HG02981 (cell line): Measurements from ENCODE around the gene BAZ1A.

Experiments used
- ATAC-seq: cut with Tn5 transposase; IDR thresholded peaks from one replicate; pipeline ENCODE4 v1.9.1; 2021; ENCODE audit warnings: mild to moderate bottlenecking, moderate library complexity; ENCODE audit not compliant: unreplicated experiment

BAZ1A gene, protein sequence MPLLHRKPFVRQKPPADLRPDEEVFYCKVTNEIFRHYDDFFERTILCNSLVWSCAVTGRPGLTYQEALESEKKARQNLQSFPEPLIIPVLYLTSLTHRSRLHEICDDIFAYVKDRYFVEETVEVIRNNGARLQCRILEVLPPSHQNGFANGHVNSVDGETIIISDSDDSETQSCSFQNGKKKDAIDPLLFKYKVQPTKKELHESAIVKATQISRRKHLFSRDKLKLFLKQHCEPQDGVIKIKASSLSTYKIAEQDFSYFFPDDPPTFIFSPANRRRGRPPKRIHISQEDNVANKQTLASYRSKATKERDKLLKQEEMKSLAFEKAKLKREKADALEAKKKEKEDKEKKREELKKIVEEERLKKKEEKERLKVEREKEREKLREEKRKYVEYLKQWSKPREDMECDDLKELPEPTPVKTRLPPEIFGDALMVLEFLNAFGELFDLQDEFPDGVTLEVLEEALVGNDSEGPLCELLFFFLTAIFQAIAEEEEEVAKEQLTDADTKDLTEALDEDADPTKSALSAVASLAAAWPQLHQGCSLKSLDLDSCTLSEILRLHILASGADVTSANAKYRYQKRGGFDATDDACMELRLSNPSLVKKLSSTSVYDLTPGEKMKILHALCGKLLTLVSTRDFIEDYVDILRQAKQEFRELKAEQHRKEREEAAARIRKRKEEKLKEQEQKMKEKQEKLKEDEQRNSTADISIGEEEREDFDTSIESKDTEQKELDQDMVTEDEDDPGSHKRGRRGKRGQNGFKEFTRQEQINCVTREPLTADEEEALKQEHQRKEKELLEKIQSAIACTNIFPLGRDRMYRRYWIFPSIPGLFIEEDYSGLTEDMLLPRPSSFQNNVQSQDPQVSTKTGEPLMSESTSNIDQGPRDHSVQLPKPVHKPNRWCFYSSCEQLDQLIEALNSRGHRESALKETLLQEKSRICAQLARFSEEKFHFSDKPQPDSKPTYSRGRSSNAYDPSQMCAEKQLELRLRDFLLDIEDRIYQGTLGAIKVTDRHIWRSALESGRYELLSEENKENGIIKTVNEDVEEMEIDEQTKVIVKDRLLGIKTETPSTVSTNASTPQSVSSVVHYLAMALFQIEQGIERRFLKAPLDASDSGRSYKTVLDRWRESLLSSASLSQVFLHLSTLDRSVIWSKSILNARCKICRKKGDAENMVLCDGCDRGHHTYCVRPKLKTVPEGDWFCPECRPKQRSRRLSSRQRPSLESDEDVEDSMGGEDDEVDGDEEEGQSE (N-terminal part only)

DNA sequence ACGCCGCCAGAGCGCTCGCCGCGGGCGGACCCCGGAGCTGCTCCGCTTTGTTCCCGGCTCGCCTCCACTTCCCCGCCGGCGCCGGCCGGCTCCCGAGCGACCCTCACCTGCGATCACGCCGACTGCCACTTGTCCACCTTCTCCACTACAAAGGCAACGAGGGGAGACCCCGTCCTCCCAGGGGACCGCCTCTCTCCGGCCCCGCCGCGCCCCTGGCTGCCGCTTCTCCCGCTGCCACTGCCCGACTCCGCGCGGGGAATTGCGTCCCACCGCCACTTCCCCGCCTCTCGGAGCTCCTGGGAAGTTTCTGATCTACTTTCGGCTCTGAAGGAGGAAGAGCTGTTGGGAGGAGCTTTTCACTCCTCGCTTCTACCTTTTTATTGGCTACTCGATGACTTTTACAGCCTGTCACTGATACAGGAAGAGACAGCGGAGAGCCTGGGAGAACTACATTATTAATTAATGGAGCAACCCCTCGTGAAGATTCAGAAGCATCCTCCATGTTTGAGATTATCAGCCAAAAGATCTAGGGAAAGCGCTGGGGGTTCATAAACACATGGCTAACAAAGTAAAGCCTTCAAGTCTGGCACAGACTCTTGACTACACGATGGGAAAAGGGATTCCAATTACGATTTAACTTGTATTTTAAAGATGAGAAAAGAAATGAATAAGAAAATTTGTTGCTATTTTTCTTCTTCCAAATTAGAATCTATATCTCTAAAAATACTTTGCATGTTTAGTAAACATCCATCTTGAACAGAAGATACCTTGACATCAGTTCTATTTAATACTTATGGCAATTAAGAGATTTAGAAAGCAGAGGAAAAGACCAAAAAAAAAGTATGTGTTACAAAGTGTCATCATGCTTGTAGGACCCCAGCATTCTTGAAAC, at the start of gene BAZ1A:
Gene BAZ1A, minus strand, starts transcription at position 330 of the 892 bp plus-strand sequence. CDS start 756 bp downstream, outside the sequence.
- ATAC-seq, result peak; percentile 32

- no peak for ATAC-seq
These were observed 45.2 kb upstream of the BAZ1A start for GRCh38 chr14:34920339-34920738.

- ATAC-seq, result no peak
These were observed 38.5 kb upstream of the BAZ1A start for GRCh38 chr14:34913619-34914018.

GRCh38 chr14:34912966-34913365, 37.8 kb upstream of the BAZ1A start:
- ATAC-seq, result no peak

DNA sequence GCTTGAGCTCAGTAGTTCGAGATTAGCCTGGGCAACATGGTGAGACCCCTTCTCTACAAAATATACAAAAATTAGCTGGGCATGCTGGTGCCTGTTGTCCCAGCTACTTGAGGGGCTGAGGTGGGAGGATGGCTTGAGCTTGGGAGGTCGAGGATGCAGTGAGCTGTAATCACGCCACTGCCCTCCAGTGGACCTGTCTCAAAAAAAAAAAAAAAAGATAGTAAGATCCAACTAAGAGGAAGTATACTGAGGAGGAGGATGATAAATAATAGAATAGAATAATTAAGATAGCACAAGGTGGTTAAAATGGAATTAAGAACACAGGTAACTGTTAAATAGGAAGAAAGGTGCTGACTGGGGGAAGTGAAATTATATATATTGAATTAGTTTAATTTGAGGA, 37.0 kb upstream of the BAZ1A start:
- no peak for ATAC-seq

DNA sequence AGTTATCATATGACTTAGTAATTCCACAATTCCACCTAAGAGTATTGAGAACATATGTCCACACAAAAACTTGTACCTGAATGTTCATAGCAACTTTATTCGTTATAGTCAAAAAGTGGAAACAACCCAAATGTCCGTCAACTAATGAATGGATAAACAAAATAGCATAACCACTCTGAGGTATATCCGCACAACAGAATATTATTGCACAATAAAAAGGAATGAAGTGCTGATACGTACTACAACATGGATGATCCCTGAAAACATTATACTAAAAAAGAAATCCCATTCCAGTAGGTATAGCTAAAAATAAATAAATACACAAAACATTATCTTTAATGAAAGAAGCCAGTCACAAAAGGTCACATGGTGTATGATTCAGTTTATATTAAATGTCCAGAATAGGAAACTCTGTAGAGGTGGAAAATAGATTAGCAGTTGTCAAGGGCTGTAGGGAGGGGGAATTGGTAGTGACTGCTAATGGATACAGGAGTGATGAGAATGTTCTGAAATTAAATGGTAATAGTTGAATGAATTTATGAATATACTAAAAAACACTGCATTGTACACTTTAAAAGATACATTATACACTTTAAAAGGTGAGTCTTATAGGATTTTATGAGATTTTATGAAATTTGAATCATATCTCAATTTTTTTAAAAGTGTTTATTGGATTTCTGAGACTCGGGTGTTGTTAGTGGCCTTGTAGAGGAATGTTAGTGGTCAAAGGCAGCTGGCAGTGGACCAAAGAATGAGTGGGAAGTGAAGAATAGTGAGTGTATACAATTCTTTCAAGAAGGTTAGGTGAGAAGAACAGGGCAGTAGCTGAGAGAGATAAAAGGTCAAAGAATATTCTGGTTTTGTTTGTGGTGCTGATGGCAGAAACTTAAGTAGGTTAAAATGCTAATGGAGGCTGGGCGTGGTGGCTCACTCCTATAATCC, 36.3 kb upstream of the BAZ1A start:
- no peak for ATAC-seq

DNA sequence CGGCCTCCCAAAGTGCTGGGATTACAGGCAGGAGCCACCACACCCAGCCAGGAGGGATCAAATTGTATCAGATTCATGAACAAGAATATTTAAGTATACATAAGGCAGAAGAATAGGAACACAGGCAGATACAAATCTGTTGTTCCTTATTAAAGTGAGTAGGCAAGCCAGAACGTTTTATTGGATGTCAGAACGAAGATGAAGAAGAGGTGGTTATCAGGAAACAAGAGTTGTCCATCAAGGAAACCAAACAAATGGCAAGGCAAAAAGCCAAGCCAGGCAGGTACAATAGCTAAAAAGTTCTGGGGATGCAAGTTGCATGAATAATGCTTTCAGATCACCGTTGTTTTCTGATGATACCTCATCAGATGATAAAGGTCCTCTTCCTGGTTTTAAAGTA, 31.1 kb upstream of the BAZ1A start:
- no peak for ATAC-seq

DNA sequence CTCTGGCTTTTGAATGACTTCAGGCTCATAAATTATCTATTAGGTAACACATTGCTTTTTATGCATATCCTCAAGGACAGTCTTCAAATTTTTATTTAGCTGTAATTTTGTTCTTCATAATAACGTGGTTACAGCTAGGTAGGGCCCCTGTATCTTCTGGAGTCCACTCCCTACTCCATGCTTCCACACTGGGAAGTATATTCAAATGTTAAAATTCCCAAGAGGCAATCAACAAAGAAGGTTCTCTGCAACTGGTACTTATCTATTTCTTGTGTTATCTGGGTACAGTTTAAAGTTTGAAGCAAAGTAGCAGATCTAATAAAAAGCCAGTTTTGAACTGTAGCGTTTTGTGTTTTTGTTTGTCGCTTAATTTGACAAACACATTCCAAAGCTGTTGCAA, 20.1 kb upstream of the BAZ1A start:
- ATAC-seq, result no peak

- no peak for ATAC-seq
These were observed 15.8 kb upstream of the BAZ1A start for GRCh38 chr14:34890937-34891336.

DNA sequence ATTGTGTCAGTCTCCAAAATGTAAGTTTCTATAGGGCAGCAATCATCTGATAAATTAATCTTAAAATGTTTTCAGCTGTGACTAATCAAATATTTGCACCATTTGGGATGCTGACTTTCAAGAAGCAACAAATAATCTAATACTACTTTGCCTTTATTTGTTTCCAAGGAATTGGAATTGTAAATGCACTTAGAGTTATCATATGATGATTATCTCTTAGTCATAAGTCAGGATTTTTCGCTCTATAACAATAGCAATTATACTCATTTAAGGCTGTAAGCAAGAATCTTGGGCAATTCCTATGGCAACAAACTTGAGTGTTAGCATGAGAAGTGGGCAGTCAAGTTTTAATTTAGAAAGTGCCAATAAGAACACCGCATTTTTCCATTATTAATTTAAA, 13.0 kb upstream of the BAZ1A start:
- ATAC-seq, result no peak

- no peak for ATAC-seq
These were observed 8.8 kb upstream of the BAZ1A start for GRCh38 chr14:34883954-34884353.

- peak; percentile 24 for ATAC-seq
These were observed 652 bp downstream of the BAZ1A start for GRCh38 chr14:34874386-34875030.

- peak; percentile 58 for ATAC-seq
These were observed 1.4 kb downstream of the BAZ1A start for GRCh38 chr14:34873589-34874385.

DNA sequence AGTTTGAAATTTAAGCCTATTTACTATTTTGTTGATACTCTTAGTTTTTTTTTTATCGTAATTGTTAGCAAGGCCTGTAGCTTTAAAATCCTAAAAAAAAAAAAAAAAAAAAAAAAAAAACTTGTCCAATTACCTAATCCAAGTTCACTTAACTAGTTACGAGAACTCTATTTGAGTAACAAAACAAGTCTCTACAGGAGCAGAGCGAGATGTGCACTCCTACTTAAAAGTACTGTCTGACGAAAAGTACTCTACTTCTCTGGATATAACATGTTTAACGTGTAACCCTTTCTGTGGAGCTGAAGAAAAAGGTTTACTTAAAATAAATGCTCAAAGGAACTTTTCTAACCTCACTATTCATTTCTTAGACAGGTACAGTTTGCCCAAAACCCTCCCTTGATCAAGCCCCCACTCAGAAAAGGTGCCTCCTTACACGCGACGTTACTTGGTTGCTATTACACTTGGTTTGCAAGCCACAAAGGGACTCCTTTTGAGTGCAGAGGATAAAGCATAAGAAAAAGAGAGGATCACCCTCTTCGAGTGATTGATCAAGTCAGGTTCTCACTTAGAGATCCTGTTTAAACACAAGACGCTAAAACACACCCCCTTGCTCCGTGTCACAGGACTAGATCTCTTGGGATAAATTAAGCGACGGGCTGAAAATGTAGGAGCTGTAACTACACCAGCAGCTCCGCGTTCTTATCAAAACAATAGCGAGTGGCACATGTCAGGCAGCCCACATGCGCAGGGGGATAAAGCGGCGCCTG, 2.2 kb downstream of the BAZ1A start:
- peak; percentile 7 for ATAC-seq

- no peak for ATAC-seq
These were observed 8.0 kb downstream of the BAZ1A start for GRCh38 chr14:34867199-34867598.

GRCh38 chr14:34865889-34866574, 9.1 kb downstream of the BAZ1A start:
- no peak for ATAC-seq
